Subcutaneous preadipocyte (primary cell): ENCODE measurements around the gene SV2A. TPM values are rescaled to one million over a fixed set of nuclear protein-coding genes. Genes with fewer than 3 reads are reported as not detected.

ENCODE experiments used
- total RNA-seq: library from RNA; depleted of rRNA; stranded (reverse); fragments of >200 nt; gene quantifications from 2 replicates; pipeline ENCODE4 v1.2.3, GENCODE V29; 2012

SV2A gene, protein sequence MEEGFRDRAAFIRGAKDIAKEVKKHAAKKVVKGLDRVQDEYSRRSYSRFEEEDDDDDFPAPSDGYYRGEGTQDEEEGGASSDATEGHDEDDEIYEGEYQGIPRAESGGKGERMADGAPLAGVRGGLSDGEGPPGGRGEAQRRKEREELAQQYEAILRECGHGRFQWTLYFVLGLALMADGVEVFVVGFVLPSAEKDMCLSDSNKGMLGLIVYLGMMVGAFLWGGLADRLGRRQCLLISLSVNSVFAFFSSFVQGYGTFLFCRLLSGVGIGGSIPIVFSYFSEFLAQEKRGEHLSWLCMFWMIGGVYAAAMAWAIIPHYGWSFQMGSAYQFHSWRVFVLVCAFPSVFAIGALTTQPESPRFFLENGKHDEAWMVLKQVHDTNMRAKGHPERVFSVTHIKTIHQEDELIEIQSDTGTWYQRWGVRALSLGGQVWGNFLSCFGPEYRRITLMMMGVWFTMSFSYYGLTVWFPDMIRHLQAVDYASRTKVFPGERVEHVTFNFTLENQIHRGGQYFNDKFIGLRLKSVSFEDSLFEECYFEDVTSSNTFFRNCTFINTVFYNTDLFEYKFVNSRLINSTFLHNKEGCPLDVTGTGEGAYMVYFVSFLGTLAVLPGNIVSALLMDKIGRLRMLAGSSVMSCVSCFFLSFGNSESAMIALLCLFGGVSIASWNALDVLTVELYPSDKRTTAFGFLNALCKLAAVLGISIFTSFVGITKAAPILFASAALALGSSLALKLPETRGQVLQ
- total RNA-seq, result 9.4 and 13.2 TPM in 2 replicates

DNA sequence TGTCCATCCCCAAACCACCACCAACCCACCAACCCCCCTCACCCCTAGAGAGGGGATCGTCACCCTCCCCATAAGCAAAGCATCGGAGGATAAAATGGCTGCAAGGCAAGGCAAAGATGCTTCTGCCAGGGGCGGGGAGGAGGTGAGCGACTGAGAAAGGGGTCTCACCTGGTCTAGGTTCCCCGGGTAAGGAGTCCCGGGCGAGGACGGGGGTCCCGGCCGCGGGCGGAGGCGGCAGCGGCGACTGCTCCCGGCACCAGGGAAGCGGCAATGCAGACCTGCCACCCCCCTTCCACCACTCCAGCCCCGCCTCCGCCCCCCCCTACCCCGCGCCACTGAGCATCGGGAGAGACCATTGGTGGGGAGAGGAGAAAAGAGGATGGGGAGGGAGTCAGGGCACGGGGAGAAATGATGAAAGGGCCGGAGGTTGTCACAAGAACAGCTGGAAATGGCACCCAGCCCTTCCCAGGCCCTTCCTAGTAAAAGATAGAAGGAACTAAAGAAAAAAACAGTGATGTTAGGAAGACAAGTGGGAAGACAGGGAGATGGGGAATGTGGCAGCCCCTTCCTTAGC lies at the start of gene SV2A:
SV2A (minus strand) TSS at position 274 of the 574 bp plus-strand sequence. CDS start 4,004 bp downstream, outside the sequence.

DNA sequence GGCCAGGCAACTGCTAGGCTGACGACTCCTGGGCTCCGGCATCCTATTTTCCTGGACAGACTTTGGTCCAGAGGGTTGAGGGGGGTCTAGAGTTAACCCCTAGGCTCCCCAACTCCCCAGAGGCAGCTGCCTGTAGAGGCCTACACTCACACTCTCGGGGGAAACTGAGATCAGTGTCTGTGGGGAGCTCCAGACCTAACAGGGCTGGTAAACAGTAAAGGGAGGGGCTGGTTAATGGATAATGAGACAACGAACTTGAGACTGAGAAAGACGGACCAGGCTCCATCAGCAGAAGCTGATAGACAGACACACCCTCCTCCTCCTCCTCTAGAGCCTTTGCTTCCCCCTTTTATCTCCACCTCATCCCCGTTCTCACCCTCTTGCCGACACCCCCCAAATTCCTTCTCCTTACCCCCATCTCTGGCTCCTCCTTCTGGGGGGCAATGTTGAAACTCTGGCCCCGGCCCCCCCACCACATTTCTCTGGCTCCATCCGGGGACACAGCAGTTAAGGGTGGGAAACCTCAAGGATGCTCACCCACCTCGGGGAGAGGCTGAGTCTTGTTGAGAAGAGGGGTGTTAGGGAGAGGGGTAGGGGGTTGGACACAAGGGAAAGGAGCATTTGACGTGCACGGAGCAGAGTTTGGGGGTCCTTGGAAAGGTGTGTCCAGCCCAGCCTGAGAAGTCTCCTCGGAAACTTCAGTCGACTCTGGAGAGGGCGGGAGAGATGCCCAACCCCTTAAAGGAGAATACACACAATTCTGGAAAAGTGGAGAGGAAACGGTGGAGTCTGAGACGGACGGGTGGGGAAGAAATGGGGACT lies 18.7 kb upstream of the SV2A start, which contains the start of gene MTMR11:
MTMR11 (minus strand) TSS at position 710 of the 822 bp plus-strand sequence; CDS start at position 478, 232 bp downstream.

DNA sequence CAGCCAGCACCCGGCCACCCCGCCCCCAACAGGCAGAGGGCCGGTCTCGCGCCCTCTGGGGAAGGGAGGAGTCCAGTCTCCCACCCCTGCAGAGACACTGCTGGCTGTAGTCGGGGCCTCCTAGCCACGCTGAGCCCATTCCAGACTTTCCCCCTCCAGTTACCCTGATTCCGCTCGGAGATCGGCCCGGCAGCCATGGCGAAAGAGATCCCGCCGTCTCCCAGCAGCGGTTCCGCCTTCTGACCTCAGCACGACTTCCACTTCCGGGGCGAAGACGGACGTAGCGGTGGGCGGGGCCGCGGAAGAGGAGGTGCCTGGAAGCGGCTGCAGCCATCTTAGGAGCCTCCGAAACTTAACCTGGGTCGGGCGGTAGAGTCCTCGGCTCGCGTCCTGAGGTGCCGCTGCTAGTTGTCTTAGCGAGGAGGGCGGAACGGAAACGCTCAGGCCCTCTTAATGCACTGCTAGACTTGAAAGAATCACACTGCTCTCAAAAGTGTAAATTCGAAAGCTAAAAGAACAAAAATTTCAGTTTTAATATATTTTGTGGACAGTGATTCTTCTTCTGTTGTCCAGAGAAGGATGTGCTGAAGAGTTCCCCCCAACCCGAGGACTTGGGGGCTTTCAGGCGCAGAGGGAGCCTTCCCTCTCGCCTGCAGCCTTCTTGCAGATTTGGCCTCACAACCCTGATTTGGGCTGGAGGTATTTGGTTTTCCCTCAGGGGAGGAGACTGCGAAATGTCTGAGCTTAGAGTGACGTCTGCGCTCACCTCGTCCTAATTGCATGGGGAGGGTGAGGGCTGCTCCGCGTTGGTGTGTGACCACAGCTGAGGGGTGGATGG lies 10.1 kb upstream of the SV2A start, which contains the start of gene SF3B4:
SF3B4 (minus strand) TSS at position 241 of the 838 bp plus-strand sequence; CDS start at position 197, 44 bp downstream.

DNA sequence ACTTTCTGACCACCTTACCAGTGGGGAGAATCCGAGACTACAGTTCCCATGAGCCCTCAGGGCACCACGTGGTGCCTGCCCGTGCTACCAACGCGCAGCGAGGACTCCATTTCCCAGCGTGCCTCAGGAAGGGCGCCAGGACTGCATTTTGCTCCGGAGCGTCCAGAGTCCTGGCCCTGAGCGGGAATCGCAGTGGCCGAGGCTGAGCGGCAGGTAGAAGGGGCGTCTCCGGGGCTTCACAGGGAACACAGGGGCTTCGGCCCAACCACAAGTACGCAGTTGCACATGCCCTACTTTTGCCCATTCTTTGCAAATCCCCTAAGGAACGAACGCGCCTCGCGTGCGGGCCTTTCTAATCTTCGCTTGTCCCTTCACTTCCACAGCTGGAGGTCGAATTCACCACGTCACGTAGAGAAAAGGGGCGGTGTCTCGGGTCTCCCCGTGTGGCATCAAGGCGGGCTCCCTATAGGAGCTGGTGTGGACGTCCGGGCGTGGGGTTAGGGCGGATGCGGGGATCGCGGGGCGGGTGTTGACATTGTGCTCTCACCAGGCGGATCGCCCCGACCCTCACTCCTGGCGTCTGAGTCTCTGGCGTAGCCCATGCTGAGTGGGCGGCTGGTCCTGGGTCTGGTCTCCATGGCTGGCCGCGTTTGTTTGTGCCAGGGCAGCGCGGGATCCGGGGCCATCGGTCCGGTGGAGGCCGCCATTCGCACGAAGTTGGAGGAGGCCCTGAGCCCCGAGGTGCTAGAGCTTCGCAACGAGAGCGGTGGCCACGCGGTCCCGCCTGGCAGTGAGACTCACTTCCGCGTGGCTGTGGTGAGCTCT lies 18.0 kb downstream of the SV2A start, which contains the start of gene BOLA1:
BOLA1 (plus strand) TSS at position 109 of the 825 bp plus-strand sequence; CDS start at position 601, 492 bp downstream.

Other genes starting within 250 kb of the SV2A start
- not detected in 2 replicates for gene FCGR1A, start 135.2 kb downstream of the SV2A start, total RNA-seq
- 7.0 and 10.4 TPM in 2 replicates for gene BOLA1, start 18.3 kb downstream of the SV2A start, total RNA-seq
- gene SF3B4, start 10.0 kb upstream of the SV2A start, total RNA-seq, result 14.0 and 15.8 TPM in 2 replicates
- gene MTMR11, start 19.0 kb upstream of the SV2A start, total RNA-seq, result 4.4 and 9.2 TPM in 2 replicates
- 7.7 and 11.9 TPM in 2 replicates for gene OTUD7B, start 92.9 kb upstream of the SV2A start, total RNA-seq
- 29.7 and 32.3 TPM in 2 replicates for gene VPS45, start 149.9 kb upstream of the SV2A start, total RNA-seq
- gene PLEKHO1, start 232.1 kb upstream of the SV2A start, total RNA-seq, result 33.2 and 40.8 TPM in 2 replicates